Measurements from ENCODE around the gene C12orf57.

- TF ChIP-seq, protein P1, sequence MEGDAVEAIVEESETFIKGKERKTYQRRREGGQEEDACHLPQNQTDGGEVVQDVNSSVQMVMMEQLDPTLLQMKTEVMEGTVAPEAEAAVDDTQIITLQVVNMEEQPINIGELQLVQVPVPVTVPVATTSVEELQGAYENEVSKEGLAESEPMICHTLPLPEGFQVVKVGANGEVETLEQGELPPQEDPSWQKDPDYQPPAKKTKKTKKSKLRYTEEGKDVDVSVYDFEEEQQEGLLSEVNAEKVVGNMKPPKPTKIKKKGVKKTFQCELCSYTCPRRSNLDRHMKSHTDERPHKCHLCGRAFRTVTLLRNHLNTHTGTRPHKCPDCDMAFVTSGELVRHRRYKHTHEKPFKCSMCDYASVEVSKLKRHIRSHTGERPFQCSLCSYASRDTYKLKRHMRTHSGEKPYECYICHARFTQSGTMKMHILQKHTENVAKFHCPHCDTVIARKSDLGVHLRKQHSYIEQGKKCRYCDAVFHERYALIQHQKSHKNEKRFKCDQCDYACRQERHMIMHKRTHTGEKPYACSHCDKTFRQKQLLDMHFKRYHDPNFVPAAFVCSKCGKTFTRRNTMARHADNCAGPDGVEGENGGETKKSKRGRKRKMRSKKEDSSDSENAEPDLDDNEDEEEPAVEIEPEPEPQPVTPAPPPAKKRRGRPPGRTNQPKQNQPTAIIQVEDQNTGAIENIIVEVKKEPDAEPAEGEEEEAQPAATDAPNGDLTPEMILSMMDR (IDR thresholded peaks at IDR 0.05), result peak in 1 of 7 experiments; percentile 12
- TF ChIP-seq POLR2A (IDR thresholded peaks at IDR 0.05), result no peak
- no peak for TF ChIP-seq EP300 (IDR thresholded peaks at IDR 0.05)
- peak; percentile 42 to 71 (median 69) for TF ChIP-seq POLR2AphosphoS5 (IDR thresholded peaks at IDR 0.05)
Observed at GRCh38 chr12:6925540-6926279, 18.1 kb upstream of the C12orf57 start.
